Lower lobe of right lung (tissue), 2 donors: ENCODE results near the gene SEPHS2. TPM values are rescaled to one million over a fixed set of nuclear protein-coding genes. Genes with fewer than 3 reads are reported as not detected.

Experiments used
- ATAC-seq, 2 donors: fragments of 200-7000 bp; cut with Tn5 transposase; one replicate each; pipeline ENCODE4 v1.9.1; 2020 to 2022; ENCODE audit warnings: mild to moderate bottlenecking in 2 of 2, moderate library complexity in 2 of 2
- DNase-seq: peaks from one replicate; pipeline ENCODE4 v3.0.0-alpha.2; 2020
- H3K27ac ChIP-seq: fragments of 200-600 bp; one replicate; pipeline ENCODE4 v1.8.0; 2022
- H3K27me3 ChIP-seq: fragments of 200-600 bp; one replicate; pipeline ENCODE4 v1.8.0; 2022; ENCODE audit warnings: low read depth
- H3K36me3 ChIP-seq: fragments of 200-600 bp; one replicate; pipeline ENCODE4 v1.8.0; 2022; ENCODE audit warnings: mild to moderate bottlenecking
- H3K4me1 ChIP-seq: fragments of 200-600 bp; one replicate; pipeline ENCODE4 v1.8.0; 2022
- H3K4me3 ChIP-seq: fragments of 200-600 bp; one replicate; pipeline ENCODE4 v1.8.0; 2022; ENCODE audit warnings: mild to moderate bottlenecking
- H3K9me3 ChIP-seq: fragments of 200-600 bp; one replicate; pipeline ENCODE4 v1.8.0; 2022
- intact Hi-C: fragments of 100-400 bp; cut with DNase I; formaldehyde crosslinking; loops from one replicate; pipeline ENCODE4 v1.11.0; 2022
- total RNA-seq: library from RNA; stranded (reverse); fragmentation: NEBNext Ultra II Directional; extraction: Animal tissue kit (Norgen Biotek cat#: 25700); gene quantifications from one replicate; pipeline ENCODE4 v1.2.1, GENCODE V29; 2021
- TF ChIP-seq, protein P1 (sequence below): fragments of 200-600 bp; IDR thresholded peaks from one replicate; pipeline ENCODE4 v1.8.0; 2022; ENCODE audit warnings: antibody characterized with exemption, mild to moderate bottlenecking
- donor health status: DM: no; HTN: yes; CAD: no; lungs with severe emphysema.

SEPHS2 gene
- total RNA-seq, 1 donor from 2014 or later: 54.6 TPM

DNA sequence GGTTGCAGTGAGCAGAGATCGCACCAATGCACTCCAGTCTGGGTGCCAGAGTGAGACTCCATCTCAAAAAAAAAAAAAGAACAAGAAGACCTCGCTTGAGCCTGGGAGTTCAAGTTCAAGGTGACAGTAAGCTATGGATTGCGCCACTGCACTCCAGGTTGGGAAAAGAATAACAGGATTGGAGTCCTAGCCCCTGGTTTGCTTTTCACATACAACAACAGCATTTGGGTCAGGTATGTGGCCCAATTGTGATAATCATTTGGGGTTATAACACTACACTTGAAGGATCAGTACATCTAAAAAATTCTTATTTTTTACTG, 3.4 kb upstream of the SEPHS2 start:
- H3K9me3 ChIP-seq: no peaks in the 10 kb centered on the region
- ATAC-seq (no peak), DNase-seq (no peak)
- no peak overlapping the region for H3K27ac ChIP-seq
- TF ChIP-seq, protein P1, sequence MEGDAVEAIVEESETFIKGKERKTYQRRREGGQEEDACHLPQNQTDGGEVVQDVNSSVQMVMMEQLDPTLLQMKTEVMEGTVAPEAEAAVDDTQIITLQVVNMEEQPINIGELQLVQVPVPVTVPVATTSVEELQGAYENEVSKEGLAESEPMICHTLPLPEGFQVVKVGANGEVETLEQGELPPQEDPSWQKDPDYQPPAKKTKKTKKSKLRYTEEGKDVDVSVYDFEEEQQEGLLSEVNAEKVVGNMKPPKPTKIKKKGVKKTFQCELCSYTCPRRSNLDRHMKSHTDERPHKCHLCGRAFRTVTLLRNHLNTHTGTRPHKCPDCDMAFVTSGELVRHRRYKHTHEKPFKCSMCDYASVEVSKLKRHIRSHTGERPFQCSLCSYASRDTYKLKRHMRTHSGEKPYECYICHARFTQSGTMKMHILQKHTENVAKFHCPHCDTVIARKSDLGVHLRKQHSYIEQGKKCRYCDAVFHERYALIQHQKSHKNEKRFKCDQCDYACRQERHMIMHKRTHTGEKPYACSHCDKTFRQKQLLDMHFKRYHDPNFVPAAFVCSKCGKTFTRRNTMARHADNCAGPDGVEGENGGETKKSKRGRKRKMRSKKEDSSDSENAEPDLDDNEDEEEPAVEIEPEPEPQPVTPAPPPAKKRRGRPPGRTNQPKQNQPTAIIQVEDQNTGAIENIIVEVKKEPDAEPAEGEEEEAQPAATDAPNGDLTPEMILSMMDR: no peak
- intact Hi-C loops: no loop called here
- H3K36me3 ChIP-seq: peaks cover 2% of the 10 kb centered on the region
- H3K4me3 ChIP-seq: no peak overlapping the region
- H3K4me1 ChIP-seq: peaks cover 17% of the 10 kb centered on the region
- no peaks in the 10 kb centered on the region for H3K27me3 ChIP-seq

DNA sequence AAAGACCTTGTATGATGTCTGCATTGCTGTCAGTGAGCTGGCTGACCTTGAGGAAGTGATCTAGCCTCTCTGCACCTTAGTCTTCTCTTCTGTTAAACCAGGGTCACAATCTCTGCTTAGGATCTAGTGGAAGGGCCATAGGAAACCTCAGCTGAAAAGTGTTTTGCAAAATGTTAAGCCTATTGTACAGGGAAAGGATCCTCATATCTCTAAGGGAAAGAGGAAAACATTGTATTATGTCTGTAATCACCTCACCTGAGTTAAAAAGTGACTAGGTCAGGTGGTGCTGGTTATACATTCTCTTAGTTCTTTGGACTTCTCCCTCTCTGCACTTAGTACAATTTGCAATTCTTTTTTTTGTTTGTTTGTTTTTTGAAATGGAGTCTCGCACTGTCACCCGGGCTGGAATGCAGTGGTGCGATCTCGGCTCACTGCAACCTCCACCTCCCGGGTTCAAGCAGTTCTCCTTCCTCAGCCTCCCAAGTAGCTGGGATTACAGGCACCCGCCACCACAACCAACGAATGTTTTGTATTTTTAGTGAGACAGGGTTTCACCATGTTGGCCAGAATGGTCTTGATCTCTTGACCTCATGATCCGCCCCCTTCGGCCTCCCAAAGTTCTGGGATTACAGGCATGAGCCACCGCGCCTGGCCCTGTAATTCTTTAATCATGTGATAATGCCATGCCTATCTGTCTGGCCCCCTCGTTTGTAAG, 2.0 kb upstream of the SEPHS2 start:
- H3K4me3 ChIP-seq: no peak overlapping the region
- H3K27me3 ChIP-seq: no peaks in the 10 kb centered on the region
- ATAC-seq: no peak
- DNase-seq: no peak
- TF ChIP-seq, protein P1: no peak
- no peaks in the 10 kb centered on the region for H3K9me3 ChIP-seq
- H3K4me1 ChIP-seq: peaks cover 30% of the 10 kb centered on the region
- intact Hi-C loops: no loop called here
- peaks cover 16% of the 10 kb centered on the region for H3K36me3 ChIP-seq
- no peak overlapping the region for H3K27ac ChIP-seq

GRCh38 chr16:30446203-30446595, 525 bp upstream of the SEPHS2 start:
- TF ChIP-seq, protein P1: no peak
- no peak for DNase-seq
- Histone ChIP-seq H3K27ac (peak overlapping the region; percentile 96), H3K27me3 (no peaks in the 10 kb centered on the region), H3K4me1 (peaks cover 30% of the 10 kb centered on the region), H3K4me3 (peak overlapping the region; percentile 85), H3K9me3 (no peaks in the 10 kb centered on the region), H3K36me3 (peaks cover 17% of the 10 kb centered on the region)
- no peak for ATAC-seq
- intact Hi-C loops: no loop called here

DNA sequence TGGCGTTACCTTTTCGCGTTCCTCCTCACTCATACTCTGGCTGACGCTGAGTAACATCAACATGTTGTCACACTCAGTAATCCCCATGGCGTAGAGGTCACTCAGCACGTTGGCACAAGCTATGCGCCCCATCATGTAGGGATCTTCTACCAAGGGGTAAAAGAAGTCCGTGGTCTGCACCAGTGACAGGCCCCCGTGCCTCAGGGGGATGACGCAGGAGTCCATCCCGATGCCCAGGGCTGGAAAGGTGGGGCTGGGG, 596 bp downstream of the SEPHS2 start:
- intact Hi-C loops: no loop called here
- no peak for ATAC-seq
- peak overlapping the region; percentile 85 for H3K4me3 ChIP-seq
- H3K36me3 ChIP-seq: peaks cover 17% of the 10 kb centered on the region
- H3K9me3 ChIP-seq: no peaks in the 10 kb centered on the region
- no peak for DNase-seq
- TF ChIP-seq, protein P1: no peak
- H3K27me3 ChIP-seq: no peaks in the 10 kb centered on the region
- peak overlapping the region; percentile 96 for H3K27ac ChIP-seq
- H3K4me1 ChIP-seq: peaks cover 30% of the 10 kb centered on the region

GRCh38 chr16:30444231-30445148, 1.2 kb downstream of the SEPHS2 start:
- Histone ChIP-seq H3K36me3 (peaks cover 17% of the 10 kb centered on the region), H3K27me3 (no peaks in the 10 kb centered on the region), H3K27ac (peak overlapping the region; percentile 96), H3K9me3 (no peaks in the 10 kb centered on the region), H3K4me3 (peak overlapping the region; percentile 85), H3K4me1 (peaks cover 30% of the 10 kb centered on the region)
- no peak for ATAC-seq
- intact Hi-C loops: no loop called here
- TF ChIP-seq, protein P1: no peak
- no peak for DNase-seq
